Measurements from ENCODE around the gene EEF1G.
A peak's percentile ranks its signal among the peaks of the same experiment; 100 is the strongest.

EEF1G gene

GRCh38 chr11:62542111-62542745 is 31.5 kb downstream of the EEF1G start:
- DNase-seq (ENCODE audit: low read depth in 2 of 2): no peak
- H3K4me3 ChIP-seq (replicated peaks in 1 of 2; ENCODE audit: low read depth in 2 of 2, low read length in 2 of 2): peak overlapping the region; percentile 93 to 95
- TF ChIP-seq CTCF (IDR thresholded peaks at IDR 0.05; ENCODE audit: low read depth, low read length): no peak

- H3K4me3 ChIP-seq (replicated peaks in 1 of 2; ENCODE audit: low read depth in 2 of 2, low read length in 2 of 2): peak overlapping the region in 1 of 2 donors; percentile 95
- TF ChIP-seq CTCF (IDR thresholded peaks at IDR 0.05; ENCODE audit: low read depth, low read length): no peak
- no peak for DNase-seq (ENCODE audit: low read depth in 2 of 2)
These were observed 32.6 kb downstream of the EEF1G start for GRCh38 chr11:62540804-62541701.

- peak overlapping the region; percentile 8 to 33 for H3K4me3 ChIP-seq (replicated peaks in 1 of 2; ENCODE audit: low read depth in 2 of 2, low read length in 2 of 2)
- DNase-seq (ENCODE audit: low read depth in 2 of 2): peak; percentile 87 to 93
- no peak for TF ChIP-seq CTCF (IDR thresholded peaks at IDR 0.05; ENCODE audit: low read depth, low read length)
These were observed 34.3 kb downstream of the EEF1G start for GRCh38 chr11:62539238-62539925.

- no peak for TF ChIP-seq CTCF (IDR thresholded peaks at IDR 0.05; ENCODE audit: low read depth, low read length)
- H3K4me3 ChIP-seq (replicated peaks in 1 of 2; ENCODE audit: low read depth in 2 of 2, low read length in 2 of 2): peak overlapping the region in 1 of 2 donors; percentile 33
These were observed 35.0 kb downstream of the EEF1G start for GRCh38 chr11:62538470-62539237.

GRCh38 chr11:62536301-62536957 is 37.3 kb downstream of the EEF1G start:
- TF ChIP-seq CTCF (IDR thresholded peaks at IDR 0.05; ENCODE audit: low read depth, low read length): no peak
- DNase-seq (ENCODE audit: low read depth in 2 of 2): no peak
- H3K4me3 ChIP-seq (replicated peaks in 1 of 2; ENCODE audit: low read depth in 2 of 2, low read length in 2 of 2): no peak overlapping the region

More at GRCh38 chr11:62538470-62539237, 35.0 kb downstream of the EEF1G start:
- no peak for DNase-seq (ENCODE audit: low read depth in 2 of 2)

GRCh38 chr11:62535802-62536201 is 37.9 kb downstream of the EEF1G start:
- no peak for DNase-seq (ENCODE audit: low read depth in 2 of 2)
- no peak for TF ChIP-seq CTCF (IDR thresholded peaks at IDR 0.05; ENCODE audit: low read depth, low read length)
- H3K4me3 ChIP-seq (replicated peaks in 1 of 2; ENCODE audit: low read depth in 2 of 2, low read length in 2 of 2): no peak overlapping the region
